Activated CD4-positive, CD25-positive, alpha-beta regulatory T cell treated with anti-CD3 and anti-CD28 coated beads, Interleukin-2, amount 50 U/mL, for 16 hours (primary cell): ENCODE data around the gene RBM23.

Experiments used
- DNase-seq: peaks from one replicate; pipeline ENCODE4 v3.0.0-alpha.2; 2020; ENCODE audit warnings: low read depth, low spot score

The RBM23 gene

GRCh38 chr14:22844221-22845102 is 74.5 kb downstream of the RBM23 start:
- DNase-seq = no peak
